Measurements from ENCODE around the gene RPUSD1.
"Not testable (repeated sequence)": the region's sequence is repeated elsewhere in the genome, so short reads cannot be mapped to it uniquely, and the experiment has no call there.

RPUSD1 gene

GRCh38 chr16:787978-788398 is at the start of gene RPUSD1:
TSS of gene RPUSD1 (minus strand) at chr16:788381. CDS start at chr16:787737, 644 bp downstream.
- DNase-seq (ENCODE audit: low read depth in 2 of 2), result no peak

- not testable (repeated sequence) for DNase-seq (ENCODE audit: low read depth in 2 of 2)
Observed at GRCh38 chr16:836822-837221, 48.6 kb upstream of the RPUSD1 start.

- DNase-seq (ENCODE audit: low read depth in 2 of 2), result no peak
Observed at GRCh38 chr16:836221-836620, 48.0 kb upstream of the RPUSD1 start.

- DNase-seq (ENCODE audit: low read depth in 2 of 2), result no peak
Observed at GRCh38 chr16:835373-835772, 47.2 kb upstream of the RPUSD1 start.

GRCh38 chr16:833411-833810 is 45.2 kb upstream of the RPUSD1 start:
- DNase-seq (ENCODE audit: low read depth in 2 of 2), result no peak

- no peak for DNase-seq (ENCODE audit: low read depth in 2 of 2)
Observed at GRCh38 chr16:832652-833336, 44.6 kb upstream of the RPUSD1 start.

- DNase-seq (ENCODE audit: low read depth in 2 of 2), result no peak
Observed at GRCh38 chr16:831571-832413, 43.6 kb upstream of the RPUSD1 start.

- DNase-seq (ENCODE audit: low read depth in 2 of 2), result no peak
Observed at GRCh38 chr16:830871-831570, 42.8 kb upstream of the RPUSD1 start.

GRCh38 chr16:830107-830870 is 42.1 kb upstream of the RPUSD1 start:
- no peak for DNase-seq (ENCODE audit: low read depth in 2 of 2)

- DNase-seq (ENCODE audit: low read depth in 2 of 2), result no peak
Observed at GRCh38 chr16:828891-829290, 40.7 kb upstream of the RPUSD1 start.

- DNase-seq (ENCODE audit: low read depth in 2 of 2), result no peak
Observed at GRCh38 chr16:827513-827912, 39.3 kb upstream of the RPUSD1 start.

GRCh38 chr16:825341-826061 is 37.3 kb upstream of the RPUSD1 start:
- DNase-seq (ENCODE audit: low read depth in 2 of 2), result no peak

- no peak for DNase-seq (ENCODE audit: low read depth in 2 of 2)
Observed at GRCh38 chr16:824601-825000, 36.4 kb upstream of the RPUSD1 start.

GRCh38 chr16:824194-824593 is 36.0 kb upstream of the RPUSD1 start:
- DNase-seq (ENCODE audit: low read depth in 2 of 2), result no peak

- DNase-seq (ENCODE audit: low read depth in 2 of 2), result no peak
Observed at GRCh38 chr16:822909-823297, 34.7 kb upstream of the RPUSD1 start.

- DNase-seq (ENCODE audit: low read depth in 2 of 2), result no peak
Observed at GRCh38 chr16:822174-822908, 34.2 kb upstream of the RPUSD1 start.

- DNase-seq (ENCODE audit: low read depth in 2 of 2), result no peak
Observed at GRCh38 chr16:821751-822150, 33.6 kb upstream of the RPUSD1 start.

- DNase-seq (ENCODE audit: low read depth in 2 of 2), result no peak
Observed at GRCh38 chr16:820748-821147, 32.6 kb upstream of the RPUSD1 start.

GRCh38 chr16:820044-820408 is 31.8 kb upstream of the RPUSD1 start:
- not testable (repeated sequence) for DNase-seq (ENCODE audit: low read depth in 2 of 2)

- no peak for DNase-seq (ENCODE audit: low read depth in 2 of 2)
Observed at GRCh38 chr16:819336-820043, 31.3 kb upstream of the RPUSD1 start.

Data from stimulated activated CD4-positive, alpha-beta T cell treated with anti-CD3 and anti-CD28 coated beads, Interleukin-4, amount 100 ng/mL, for 48 hours (primary cell).